ENCODE measurements around the gene MOV10. TPM values are rescaled to one million over a fixed set of nuclear protein-coding genes. Genes with fewer than 3 reads are reported as not detected.

The MOV10 gene
- total RNA-seq, 2 donors from 2014 or later: 61.6 to 62.7 TPM

GRCh38 chr1:112629256-112629655 is 45.2 kb upstream of the MOV10 start:
- no peak for TF ChIP-seq CTCF (IDR thresholded peaks at IDR 0.05)
- no peak overlapping the region for H3K9ac ChIP-seq (ENCODE audit: low read depth in 2 of 2, low read length in 2 of 2)
- intact Hi-C loops (cut with DNase I): no loop called here
- H3K4me3 ChIP-seq: no peak overlapping the region
- H3K27me3 ChIP-seq: no peaks in the 10 kb centered on the region
- no peak overlapping the region for H3K27ac ChIP-seq
- no peaks in the 10 kb centered on the region for H3K36me3 ChIP-seq
- H3K4me1 ChIP-seq: no peaks in the 10 kb centered on the region
- H3K9me3 ChIP-seq: no peaks in the 10 kb centered on the region
- DNase-seq: no peak

- H3K27ac ChIP-seq: no peak overlapping the region
- peaks cover 14% of the 10 kb centered on the region for H3K4me1 ChIP-seq
- H3K27me3 ChIP-seq: no peaks in the 10 kb centered on the region
- no peak for DNase-seq
- no peaks in the 10 kb centered on the region for H3K9me3 ChIP-seq
- intact Hi-C loops (cut with DNase I): no loop called here
- H3K4me3 ChIP-seq: no peak overlapping the region
- H3K36me3 ChIP-seq: no peaks in the 10 kb centered on the region
- TF ChIP-seq CTCF (IDR thresholded peaks at IDR 0.05): no peak
- H3K9ac ChIP-seq (ENCODE audit: low read depth in 2 of 2, low read length in 2 of 2): no peak overlapping the region
Observed at GRCh38 chr1:112633628-112634027, 40.8 kb upstream of the MOV10 start.

- H3K27ac ChIP-seq: no peak overlapping the region
- no peak overlapping the region for H3K4me3 ChIP-seq
- no peaks in the 10 kb centered on the region for H3K27me3 ChIP-seq
- no peaks in the 10 kb centered on the region for H3K36me3 ChIP-seq
- intact Hi-C loops (cut with DNase I): no loop called here
- no peak overlapping the region for H3K9ac ChIP-seq (ENCODE audit: low read depth in 2 of 2, low read length in 2 of 2)
- no peak for DNase-seq
- TF ChIP-seq CTCF (IDR thresholded peaks at IDR 0.05): no peak
- peaks cover 14% of the 10 kb centered on the region for H3K4me1 ChIP-seq
- no peaks in the 10 kb centered on the region for H3K9me3 ChIP-seq
Observed at GRCh38 chr1:112634367-112634766, 40.1 kb upstream of the MOV10 start.

- no peak overlapping the region for H3K9ac ChIP-seq (ENCODE audit: low read depth in 2 of 2, low read length in 2 of 2)
- no peak overlapping the region for H3K4me3 ChIP-seq
- H3K36me3 ChIP-seq: no peaks in the 10 kb centered on the region
- intact Hi-C loops (cut with DNase I): no loop called here
- H3K9me3 ChIP-seq: no peaks in the 10 kb centered on the region
- DNase-seq: no peak
- no peaks in the 10 kb centered on the region for H3K27me3 ChIP-seq
- no peak overlapping the region for H3K27ac ChIP-seq
- peaks cover 14% of the 10 kb centered on the region for H3K4me1 ChIP-seq
- no peak for TF ChIP-seq CTCF (IDR thresholded peaks at IDR 0.05)
Observed at GRCh38 chr1:112636056-112636455, 38.4 kb upstream of the MOV10 start.

GRCh38 chr1:112636597-112637253 is 37.7 kb upstream of the MOV10 start:
- no peak for TF ChIP-seq CTCF (IDR thresholded peaks at IDR 0.05)
- H3K9me3 ChIP-seq: no peaks in the 10 kb centered on the region
- no peaks in the 10 kb centered on the region for H3K36me3 ChIP-seq
- no peaks in the 10 kb centered on the region for H3K27me3 ChIP-seq
- no peak for DNase-seq
- no peak overlapping the region for H3K4me3 ChIP-seq
- H3K9ac ChIP-seq (ENCODE audit: low read depth in 2 of 2, low read length in 2 of 2): no peak overlapping the region
- intact Hi-C loops (cut with DNase I): no loop called here
- no peak overlapping the region for H3K27ac ChIP-seq
- peaks cover 14% of the 10 kb centered on the region for H3K4me1 ChIP-seq

Data from colonic mucosa (tissue), 4 donors.